Measurements from ENCODE around the gene USB1.

DNA sequence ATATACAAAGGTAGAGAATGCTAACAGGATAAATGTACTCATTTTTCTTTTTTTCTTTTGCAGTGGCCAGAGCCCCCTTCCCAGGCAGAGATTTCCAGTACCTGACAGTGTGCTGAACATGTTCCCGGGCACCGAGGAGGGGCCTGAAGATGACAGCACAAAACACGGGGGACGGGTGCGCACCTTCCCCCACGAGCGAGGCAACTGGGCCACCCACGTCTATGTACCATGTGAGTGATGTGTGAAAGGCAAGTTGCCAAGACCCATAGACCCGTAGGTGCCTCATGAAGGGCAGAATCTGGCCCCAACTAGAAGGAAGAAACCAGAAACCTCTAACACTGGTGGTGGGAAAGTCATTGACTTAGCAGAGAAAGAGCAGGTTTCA lies 1.2 kb downstream of the USB1 start:
- no peak for TF ChIP-seq EZH2 (IDR thresholded peaks at IDR 0.05; ENCODE audit: low read length, unreplicated experiment)
- TF ChIP-seq, protein P1, sequence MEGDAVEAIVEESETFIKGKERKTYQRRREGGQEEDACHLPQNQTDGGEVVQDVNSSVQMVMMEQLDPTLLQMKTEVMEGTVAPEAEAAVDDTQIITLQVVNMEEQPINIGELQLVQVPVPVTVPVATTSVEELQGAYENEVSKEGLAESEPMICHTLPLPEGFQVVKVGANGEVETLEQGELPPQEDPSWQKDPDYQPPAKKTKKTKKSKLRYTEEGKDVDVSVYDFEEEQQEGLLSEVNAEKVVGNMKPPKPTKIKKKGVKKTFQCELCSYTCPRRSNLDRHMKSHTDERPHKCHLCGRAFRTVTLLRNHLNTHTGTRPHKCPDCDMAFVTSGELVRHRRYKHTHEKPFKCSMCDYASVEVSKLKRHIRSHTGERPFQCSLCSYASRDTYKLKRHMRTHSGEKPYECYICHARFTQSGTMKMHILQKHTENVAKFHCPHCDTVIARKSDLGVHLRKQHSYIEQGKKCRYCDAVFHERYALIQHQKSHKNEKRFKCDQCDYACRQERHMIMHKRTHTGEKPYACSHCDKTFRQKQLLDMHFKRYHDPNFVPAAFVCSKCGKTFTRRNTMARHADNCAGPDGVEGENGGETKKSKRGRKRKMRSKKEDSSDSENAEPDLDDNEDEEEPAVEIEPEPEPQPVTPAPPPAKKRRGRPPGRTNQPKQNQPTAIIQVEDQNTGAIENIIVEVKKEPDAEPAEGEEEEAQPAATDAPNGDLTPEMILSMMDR (conservative IDR thresholded peaks at IDR 0.05; ENCODE audit: low read depth, low read length) = no peak
- no peak for TF ChIP-seq EZH2phosphoT487 (IDR thresholded peaks at IDR 0.05; ENCODE audit: borderline replicate concordance, low read length)
